GM12892 (cell line): ENCODE measurements around the gene ANKRD44.

Experiments used
- POLR2A ChIP-seq: IDR thresholded peaks from 2 replicates; pipeline ENCODE4 v1.6.1; 2011; ENCODE audit warnings: low read depth, low read length, control low read depth
- TAF1 ChIP-seq: IDR thresholded peaks from 2 replicates; pipeline ENCODE4 v1.6.1; 2011; ENCODE audit warnings: low read depth, mild to moderate bottlenecking, control low read depth, low read length, borderline replicate concordance

DNA sequence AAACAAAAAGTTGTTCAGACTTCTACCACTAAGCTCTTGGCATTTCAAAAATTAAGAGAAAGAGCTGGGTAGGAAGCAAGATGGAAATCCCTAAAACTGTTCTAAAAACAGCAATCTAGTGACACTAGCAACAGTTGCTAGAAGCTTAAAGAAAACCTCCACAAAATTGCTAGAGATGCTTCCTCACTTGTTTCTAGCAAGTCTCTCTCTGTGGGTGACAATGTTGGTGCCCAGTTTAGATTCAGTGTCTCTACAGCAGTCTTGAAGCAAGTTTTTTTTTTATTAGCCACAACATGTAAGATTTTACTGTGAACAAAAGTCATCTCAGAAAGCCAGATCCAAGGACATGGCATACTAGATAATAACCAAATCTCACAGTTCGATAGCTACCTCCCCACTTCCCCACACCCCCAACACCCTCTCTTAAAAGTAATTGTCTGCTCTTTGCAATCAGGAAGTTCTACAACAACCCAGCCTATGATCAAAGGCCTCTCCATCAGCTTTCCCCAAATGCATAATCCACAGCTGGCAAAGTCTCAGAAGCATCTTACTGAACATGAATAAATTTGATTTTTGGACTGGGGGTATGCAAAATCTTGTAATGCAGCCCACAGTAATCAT is 70.0 kb downstream of the ANKRD44 start:
- TF ChIP-seq POLR2A (no peak), TAF1 (no peak)
